Measurements from ENCODE around the gene TBXAS1. TPM values are rescaled to one million over a fixed set of nuclear protein-coding genes. Genes with fewer than 3 reads are reported as not detected.

The TBXAS1 gene
- polyA plus RNA-seq, 1 experiment = 53.2 TPM

- DNase-seq (ENCODE audit: low read depth, low spot score) = no peak
- CTCF ChIA-PET = no interaction called here
- TF ChIP-seq, protein P1, sequence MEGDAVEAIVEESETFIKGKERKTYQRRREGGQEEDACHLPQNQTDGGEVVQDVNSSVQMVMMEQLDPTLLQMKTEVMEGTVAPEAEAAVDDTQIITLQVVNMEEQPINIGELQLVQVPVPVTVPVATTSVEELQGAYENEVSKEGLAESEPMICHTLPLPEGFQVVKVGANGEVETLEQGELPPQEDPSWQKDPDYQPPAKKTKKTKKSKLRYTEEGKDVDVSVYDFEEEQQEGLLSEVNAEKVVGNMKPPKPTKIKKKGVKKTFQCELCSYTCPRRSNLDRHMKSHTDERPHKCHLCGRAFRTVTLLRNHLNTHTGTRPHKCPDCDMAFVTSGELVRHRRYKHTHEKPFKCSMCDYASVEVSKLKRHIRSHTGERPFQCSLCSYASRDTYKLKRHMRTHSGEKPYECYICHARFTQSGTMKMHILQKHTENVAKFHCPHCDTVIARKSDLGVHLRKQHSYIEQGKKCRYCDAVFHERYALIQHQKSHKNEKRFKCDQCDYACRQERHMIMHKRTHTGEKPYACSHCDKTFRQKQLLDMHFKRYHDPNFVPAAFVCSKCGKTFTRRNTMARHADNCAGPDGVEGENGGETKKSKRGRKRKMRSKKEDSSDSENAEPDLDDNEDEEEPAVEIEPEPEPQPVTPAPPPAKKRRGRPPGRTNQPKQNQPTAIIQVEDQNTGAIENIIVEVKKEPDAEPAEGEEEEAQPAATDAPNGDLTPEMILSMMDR (IDR thresholded peaks at IDR 0.05; ENCODE audit: low read depth, low read length) = no peak
- Histone ChIP-seq H3K27me3 (ENCODE audit: control insufficient read depth, insufficient read depth, low read length) (no peaks in the 10 kb centered on the region), H3K27ac (ENCODE audit: low read depth, low read length) (no peak overlapping the region), H3K4me3 (ENCODE audit: low read depth, low read length) (no peak overlapping the region), H3K9me3 (ENCODE audit: control insufficient read depth, insufficient read depth, low read length) (no peaks in the 10 kb centered on the region)
- POLR2A ChIA-PET = interaction anchor here (1.3 to 1.4 kb wide), 3 partner anchors 21 to 57 kb away, joined by 3 to 11 read pairs (median 3); no protein-coding TSS in a partner anchor
Measured at GRCh38 chr7:139937715-139938114, 108.7 kb downstream of the TBXAS1 start.

GRCh38 chr7:139940866-139941265, 111.8 kb downstream of the TBXAS1 start:
- Histone ChIP-seq H3K27me3 (ENCODE audit: control insufficient read depth, insufficient read depth, low read length) (no peaks in the 10 kb centered on the region), H3K4me3 (ENCODE audit: low read depth, low read length) (no peak overlapping the region), H3K27ac (ENCODE audit: low read depth, low read length) (no peak overlapping the region), H3K9me3 (ENCODE audit: control insufficient read depth, insufficient read depth, low read length) (peaks cover 4% of the 10 kb centered on the region; the same call in 1 of the 2 replicates)
- TF ChIP-seq, protein P1 (IDR thresholded peaks at IDR 0.05; ENCODE audit: low read depth, low read length) = no peak
- DNase-seq (ENCODE audit: low read depth, low spot score) = no peak
- ChIA-PET POLR2A (no interaction called here), CTCF (no interaction called here)

DNA sequence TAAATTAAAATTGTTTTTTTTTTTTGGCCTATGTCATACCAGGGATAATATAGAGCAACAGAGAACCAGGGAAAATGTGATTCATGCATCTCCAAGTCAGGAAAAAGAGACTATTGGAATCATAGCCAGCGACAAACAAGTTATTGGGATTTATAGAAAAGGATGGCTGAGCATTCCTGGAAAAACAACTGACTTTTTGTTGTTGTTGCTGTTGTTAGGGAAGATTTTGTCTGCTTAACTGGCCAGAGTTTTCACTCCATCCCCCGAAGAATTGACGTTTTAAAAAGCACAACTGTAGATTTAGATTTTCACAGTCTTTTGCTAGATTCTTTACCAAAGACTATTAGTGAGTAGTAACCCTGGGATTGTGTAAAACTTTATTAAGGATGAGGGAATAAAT, 112.4 kb downstream of the TBXAS1 start:
- POLR2A ChIA-PET = no interaction called here
- TF ChIP-seq, protein P1 (IDR thresholded peaks at IDR 0.05; ENCODE audit: low read depth, low read length) = no peak
- CTCF ChIA-PET = interaction anchor here (0.6 kb wide), 1 partner anchor 296 kb away, joined by 3 read pairs; no protein-coding TSS in a partner anchor
- no peak for DNase-seq (ENCODE audit: low read depth, low spot score)
- Histone ChIP-seq H3K27ac (ENCODE audit: low read depth, low read length) (no peak overlapping the region), H3K4me3 (ENCODE audit: low read depth, low read length) (no peak overlapping the region), H3K9me3 (ENCODE audit: control insufficient read depth, insufficient read depth, low read length) (peaks cover 6% of the 10 kb centered on the region; the same call in 1 of the 2 replicates), H3K27me3 (ENCODE audit: control insufficient read depth, insufficient read depth, low read length) (no peaks in the 10 kb centered on the region)

- Histone ChIP-seq H3K4me3 (ENCODE audit: low read depth, low read length) (no peak overlapping the region), H3K27ac (ENCODE audit: low read depth, low read length) (no peak overlapping the region), H3K27me3 (ENCODE audit: control insufficient read depth, insufficient read depth, low read length) (no peaks in the 10 kb centered on the region), H3K9me3 (ENCODE audit: control insufficient read depth, insufficient read depth, low read length) (peaks cover 6% of the 10 kb centered on the region; the same call in 1 of the 2 replicates)
- CTCF ChIA-PET = interaction anchor here (0.6 kb wide), 1 partner anchor 296 kb away, joined by 3 read pairs; no protein-coding TSS in a partner anchor
- POLR2A ChIA-PET = no interaction called here
- TF ChIP-seq, protein P1 (IDR thresholded peaks at IDR 0.05; ENCODE audit: low read depth, low read length) = no peak
- DNase-seq (ENCODE audit: low read depth, low spot score) = no peak
Measured at GRCh38 chr7:139941866-139942265, 112.8 kb downstream of the TBXAS1 start.

DNA sequence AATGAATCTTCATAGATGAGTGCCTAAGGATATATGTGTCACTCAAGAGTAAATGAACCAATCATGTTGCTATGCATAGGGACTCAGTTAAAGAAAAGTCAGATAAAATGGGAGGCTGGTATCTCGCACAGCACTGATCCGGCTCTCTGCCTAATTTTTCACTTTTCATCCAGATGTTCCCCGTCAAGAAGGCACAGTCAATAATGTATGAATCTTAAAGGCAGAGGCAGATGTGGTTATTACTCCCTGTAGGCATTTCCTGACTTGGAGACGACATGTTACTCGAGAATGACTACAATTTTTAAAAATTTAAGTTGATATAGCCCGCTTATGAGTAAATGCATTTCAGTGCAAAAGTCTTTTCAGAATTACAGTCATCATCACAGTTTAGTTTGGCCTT, 113.6 kb downstream of the TBXAS1 start:
- H3K27me3 ChIP-seq (ENCODE audit: control insufficient read depth, insufficient read depth, low read length) = no peaks in the 10 kb centered on the region
- TF ChIP-seq, protein P1 (IDR thresholded peaks at IDR 0.05; ENCODE audit: low read depth, low read length) = no peak
- ChIA-PET POLR2A (no interaction called here), CTCF (no interaction called here)
- H3K27ac ChIP-seq (ENCODE audit: low read depth, low read length) = no peak overlapping the region
- no peak overlapping the region for H3K4me3 ChIP-seq (ENCODE audit: low read depth, low read length)
- H3K9me3 ChIP-seq (ENCODE audit: control insufficient read depth, insufficient read depth, low read length) = peaks cover 6% of the 10 kb centered on the region; the same call in 1 of the 2 replicates
- no peak for DNase-seq (ENCODE audit: low read depth, low spot score)
